ENCODE measurements around the gene CD55. TPM values are rescaled to one million over a fixed set of nuclear protein-coding genes. Genes with fewer than 3 reads are reported as not detected.

Gene CD55
- total RNA-seq, 2 donors from 2014 or later: 19.5 to 26.1 TPM

- H3K27ac Mint-ChIP-seq: no peak overlapping the region
- Histone ChIP-seq H3K4me3 (ENCODE audit: low read length) (no peak overlapping the region), H3K27ac (ENCODE audit: low read depth, low read length) (no peak overlapping the region), H3K36me3 (ENCODE audit: control insufficient read depth, insufficient read depth, low read length) (peaks cover under 1% of the 10 kb centered on the region), H3K4me1 (ENCODE audit: control insufficient read depth, insufficient read depth, low read length) (no peaks in the 10 kb centered on the region), H3K9me3 (ENCODE audit: control insufficient read depth, low read length) (no peaks in the 10 kb centered on the region), H3K9ac (ENCODE audit: extremely low read depth, low read length, poor library complexity, severe bottlenecking) (no peak overlapping the region), H3K27me3 (ENCODE audit: control insufficient read depth, insufficient read depth, low read length, poor library complexity, severe bottlenecking) (no peaks in the 10 kb centered on the region)
- no peak for TF ChIP-seq CTCF (conservative IDR thresholded peaks at IDR 0.05)
- peaks cover 29% of the 10 kb centered on the region for H3K36me3 Mint-ChIP-seq (ENCODE audit: low read depth)
- no peaks in the 10 kb centered on the region for H3K9me3 Mint-ChIP-seq
- no peaks in the 10 kb centered on the region for H3K4me1 Mint-ChIP-seq
- no peak overlapping the region for H3K4me3 Mint-ChIP-seq
- H3K27me3 Mint-ChIP-seq (ENCODE audit: insufficient read depth): no peaks in the 10 kb centered on the region
- 67 to 97% methylated on average over 1 of the region's 1 CpG for WGBS, 2 experiments (ENCODE audit: insufficient coverage in 1 of 2, insufficient read length in 1 of 2)
- no peak for DNase-seq
These were observed 20.9 kb downstream of the CD55 start for GRCh38 chr1:207342332-207342731.

- Mint-ChIP-seq H3K4me3 (no peak overlapping the region), H3K4me1 (no peaks in the 10 kb centered on the region), H3K9me3 (peaks cover 5% of the 10 kb centered on the region), H3K27ac (no peak overlapping the region), H3K27me3 (ENCODE audit: insufficient read depth) (no peaks in the 10 kb centered on the region), H3K36me3 (ENCODE audit: low read depth) (peaks cover 39% of the 10 kb centered on the region)
- no peak for TF ChIP-seq CTCF (conservative IDR thresholded peaks at IDR 0.05)
- H3K27me3 ChIP-seq (ENCODE audit: control insufficient read depth, insufficient read depth, low read length, poor library complexity, severe bottlenecking): no peaks in the 10 kb centered on the region
- no peak overlapping the region for H3K4me3 ChIP-seq (ENCODE audit: low read length)
- H3K9ac ChIP-seq (ENCODE audit: extremely low read depth, low read length, poor library complexity, severe bottlenecking): no peak overlapping the region
- H3K36me3 ChIP-seq (ENCODE audit: control insufficient read depth, insufficient read depth, low read length): no peaks in the 10 kb centered on the region
- no peak for DNase-seq
- peaks cover 5% of the 10 kb centered on the region for H3K9me3 ChIP-seq (ENCODE audit: control insufficient read depth, low read length)
- H3K27ac ChIP-seq (ENCODE audit: low read depth, low read length): no peak overlapping the region
- H3K4me1 ChIP-seq (ENCODE audit: control insufficient read depth, insufficient read depth, low read length): no peaks in the 10 kb centered on the region
These were observed 22.2 kb downstream of the CD55 start for GRCh38 chr1:207343675-207344074.

- H3K27ac Mint-ChIP-seq: no peak overlapping the region
- no peaks in the 10 kb centered on the region for H3K27me3 ChIP-seq (ENCODE audit: control insufficient read depth, insufficient read depth, low read length, poor library complexity, severe bottlenecking)
- H3K36me3 Mint-ChIP-seq (ENCODE audit: low read depth): peaks cover 43% of the 10 kb centered on the region
- peaks cover 9% of the 10 kb centered on the region for H3K9me3 Mint-ChIP-seq
- no peaks in the 10 kb centered on the region for H3K27me3 Mint-ChIP-seq (ENCODE audit: insufficient read depth)
- DNase-seq: no peak
- H3K4me3 ChIP-seq (ENCODE audit: low read length): no peak overlapping the region
- H3K4me3 Mint-ChIP-seq: no peak overlapping the region
- H3K27ac ChIP-seq (ENCODE audit: low read depth, low read length): no peak overlapping the region
- H3K9ac ChIP-seq (ENCODE audit: extremely low read depth, low read length, poor library complexity, severe bottlenecking): no peak overlapping the region
- no peaks in the 10 kb centered on the region for H3K4me1 Mint-ChIP-seq
- no peaks in the 10 kb centered on the region for H3K36me3 ChIP-seq (ENCODE audit: control insufficient read depth, insufficient read depth, low read length)
- peaks cover 6% of the 10 kb centered on the region for H3K9me3 ChIP-seq (ENCODE audit: control insufficient read depth, low read length)
- H3K4me1 ChIP-seq (ENCODE audit: control insufficient read depth, insufficient read depth, low read length): no peaks in the 10 kb centered on the region
- TF ChIP-seq CTCF (conservative IDR thresholded peaks at IDR 0.05): no peak
- 91% methylated on average over 2 of the region's 2 CpGs; no CpG with 5 or more reads in 1 of the 2 experiments for WGBS, 2 experiments (ENCODE audit: insufficient coverage in 1 of 2, insufficient read length in 1 of 2)
These were observed 22.7 kb downstream of the CD55 start for GRCh38 chr1:207344221-207344620.
